GM12801 (cell line): ENCODE data around the gene MOGAT1.

Source experiments
- CTCF ChIP-seq: IDR thresholded peaks from one replicate; pipeline ENCODE4 v1.5.1; 2011; ENCODE audit warnings: control low read depth; ENCODE audit not compliant: insufficient read length; ENCODE audit errors: extremely low read depth

The MOGAT1 gene

GRCh38 chr2:222713002-222713401, 41.5 kb downstream of the MOGAT1 start:
- no peak for TF ChIP-seq CTCF

- TF ChIP-seq CTCF = no peak
Measured at GRCh38 chr2:222714361-222715241, 43.1 kb downstream of the MOGAT1 start.

- no peak for TF ChIP-seq CTCF
Measured at GRCh38 chr2:222715742-222716141, 44.3 kb downstream of the MOGAT1 start.

GRCh38 chr2:222722327-222722946, 51.0 kb downstream of the MOGAT1 start:
- no peak for TF ChIP-seq CTCF

GRCh38 chr2:222724208-222724607, 52.8 kb downstream of the MOGAT1 start:
- no peak for TF ChIP-seq CTCF

- TF ChIP-seq CTCF = no peak
Measured at GRCh38 chr2:222728621-222729020, 57.2 kb downstream of the MOGAT1 start.

- TF ChIP-seq CTCF = no peak
Measured at GRCh38 chr2:222730366-222730999, 59.0 kb downstream of the MOGAT1 start.
